H1 (cell line): ENCODE measurements around the gene PID1. TPM values are rescaled to one million over a fixed set of nuclear protein-coding genes. Genes with fewer than 3 reads are reported as not detected.

Experiments
- CTCF ChIA-PET: fragments of 300-600 bp; sonication (Branson Sonifier 250); formaldehyde crosslinking; loops from one replicate; lab custom pipeline; 2021; ENCODE audit not compliant: partially characterized antibody; lab: Charles Lee
- POLR2A ChIA-PET: fragments of 300-600 bp; sonication (Branson Sonifier 250); formaldehyde crosslinking; loops from one replicate; lab custom pipeline; 2021; ENCODE audit warnings: inconsistent platforms; ENCODE audit not compliant: partially characterized antibody; lab: Charles Lee
- DNase-seq, 2 experiments: peaks; one replicate each; pipeline versions ENCODE4 v3.0.0 to v3.0.0-alpha.2; 2010 to 2022; ENCODE audit warnings: low spot score in 2 of 2, low read depth in 1 of 2, mixed read lengths in 1 of 2
- FAIRE-seq: peaks from 2 replicates; lab custom pipeline; 2011; peaks lifted over from hg19 to GRCh38; lab: Jason Lieb, UNC
- H2AFZ ChIP-seq: 2 replicates; pipeline ENCODE4 v1.8.1; 2012; ENCODE audit warnings: low read length, inconsistent platforms
- H2AK5ac ChIP-seq: 2 replicates; pipeline ENCODE4 v1.6.1; 2013; ENCODE audit warnings: low read depth, low read length
- H2BK120ac ChIP-seq: replicated peaks from 2 replicates; pipeline ENCODE3; 2013; ENCODE audit warnings: low read depth, low read length, inconsistent platforms
- H2BK12ac ChIP-seq: 2 replicates; pipeline ENCODE4 v1.6.1; 2013; ENCODE audit warnings: low read depth, low read length
- H2BK15ac ChIP-seq: 2 replicates; pipeline ENCODE4 v1.6.1; 2013; ENCODE audit warnings: low read length
- H2BK20ac ChIP-seq: 2 replicates; pipeline ENCODE4 v1.6.1; 2013; ENCODE audit warnings: low read length
- H2BK5ac ChIP-seq: 2 replicates; pipeline ENCODE4 v1.6.1; 2013; ENCODE audit warnings: low read depth, low read length
- H3K14ac ChIP-seq: 2 replicates; pipeline ENCODE4 v1.6.1; 2013; ENCODE audit warnings: inconsistent platforms; ENCODE audit not compliant: insufficient read length
- H3K18ac ChIP-seq: 2 replicates; pipeline ENCODE4 v1.6.1; 2013; ENCODE audit warnings: low read length; ENCODE audit errors: extremely low read depth
- H3K23ac ChIP-seq: 2 replicates; pipeline ENCODE4 v1.6.1; 2013; ENCODE audit warnings: inconsistent platforms; ENCODE audit not compliant: insufficient read length
- H3K23me2 ChIP-seq: 2 replicates; pipeline ENCODE4 v1.6.1; 2013; ENCODE audit warnings: low read depth, low read length
- H3K27ac ChIP-seq: 2 replicates; pipeline ENCODE4 v1.6.1; 2011; ENCODE audit warnings: low read depth, low read length, inconsistent platforms
- H3K27me3 ChIP-seq, 4 experiments: replicated peaks in 1 of 4; 1 replicate in 1 of 4; 2 replicates in 3 of 4; pipeline versions ENCODE4 v1.6.1 to v1.8.1; 2011 to 2013; ENCODE audit warnings: low read length in 3 of 4, mild to moderate bottlenecking in 3 of 4, inconsistent platforms in 2 of 4, mixed read lengths in 2 of 4, moderate library complexity in 1 of 4; ENCODE audit not compliant: control insufficient read depth in 3 of 4, insufficient read depth in 3 of 4; ENCODE audit errors: extremely low read depth in 1 of 4
- H3K36me3 ChIP-seq, 4 experiments: 2 replicates each; pipeline versions ENCODE4 v1.6.1 to v1.8.1; 2011 to 2013; ENCODE audit warnings: mild to moderate bottlenecking in 4 of 4, low read length in 3 of 4, moderate library complexity in 2 of 4, control low read depth in 1 of 4, inconsistent platforms in 1 of 4; ENCODE audit not compliant: insufficient read depth in 4 of 4, control insufficient read depth in 2 of 4
- H3K4ac ChIP-seq: replicated peaks from 2 replicates; pipeline ENCODE3; 2013; ENCODE audit warnings: low read length, low read depth, mixed read lengths, inconsistent platforms; ENCODE audit not compliant: insufficient read length
- H3K4me1 ChIP-seq, 4 experiments: replicated peaks in 1 of 4; 1 replicate in 1 of 4; 2 replicates in 3 of 4; pipeline versions ENCODE4 v1.6.1 to v1.8.1; 2011 to 2013; ENCODE audit warnings: low read length in 3 of 4, inconsistent platforms in 2 of 4, mixed read lengths in 1 of 4; ENCODE audit not compliant: insufficient read depth in 4 of 4, control insufficient read depth in 3 of 4
- H3K4me2 ChIP-seq, 2 experiments: 2 replicates each; pipeline versions ENCODE4 v1.6.1 to v1.8.1; 2011 to 2013; ENCODE audit warnings: low read depth in 2 of 2, low read length in 2 of 2, control low read depth in 1 of 2, inconsistent platforms in 1 of 2, mild to moderate bottlenecking in 1 of 2; ENCODE audit not compliant: insufficient read depth in 1 of 2
- H3K4me3 ChIP-seq, 4 experiments: fragments of 200-600, 300-600 bp in 1 of 4; sonication (generic), shearing (Covaris generic), sonication (Bioruptor Twin) in 1 of 4; 2 replicates each; pipeline versions ENCODE4 v1.5.1 to v1.8.1; 2011 to 2016; ENCODE audit warnings: low read length in 4 of 4, low read depth in 3 of 4, control low read depth in 2 of 4, inconsistent platforms in 2 of 4, mild to moderate bottlenecking in 2 of 4, mixed read lengths in 1 of 4, moderate library complexity in 1 of 4; ENCODE audit not compliant: insufficient read depth in 2 of 4; ENCODE audit errors: extremely low read depth in 1 of 4
- H3K56ac ChIP-seq: replicated peaks from 2 replicates; pipeline ENCODE3; 2013; ENCODE audit warnings: low read depth, mild to moderate bottlenecking, mixed read lengths, low read length, inconsistent platforms; ENCODE audit not compliant: insufficient read length
- H3K79me1 ChIP-seq: 2 replicates; pipeline ENCODE4 v1.6.1; 2013; ENCODE audit warnings: low read depth, low read length, control low read depth
- H3K79me2 ChIP-seq, 2 experiments: 2 replicates each; pipeline versions ENCODE4 v1.6.1 to v1.8.1; 2012 to 2013; ENCODE audit warnings: low read length in 2 of 2, mild to moderate bottlenecking in 2 of 2, inconsistent platforms in 1 of 2; ENCODE audit not compliant: insufficient read depth in 2 of 2, control insufficient read depth in 1 of 2
- H3K9ac ChIP-seq, 4 experiments: replicated peaks in 1 of 4; 1 replicate in 1 of 4; 2 replicates in 3 of 4; pipeline versions ENCODE4 v1.6.1 to v1.8.1; 2011 to 2013; ENCODE audit warnings: low read depth in 3 of 4, low read length in 3 of 4, control low read depth in 2 of 4, mild to moderate bottlenecking in 2 of 4, moderate library complexity in 2 of 4, inconsistent platforms in 1 of 4; ENCODE audit errors: extremely low read depth in 1 of 4
- H3K9me3 ChIP-seq, 2 experiments: 2 replicates each; pipeline versions ENCODE4 v1.6.1 to v1.8.1; 2012 to 2013; ENCODE audit warnings: mild to moderate bottlenecking in 2 of 2, moderate library complexity in 2 of 2, control low read depth in 1 of 2, inconsistent platforms in 1 of 2, low read depth in 1 of 2, low read length in 1 of 2, mixed read lengths in 1 of 2; ENCODE audit not compliant: insufficient read depth in 2 of 2
- H4K20me1 ChIP-seq, 2 experiments: replicated peaks in 1 of 2; 2 replicates each; pipeline versions ENCODE3 to v1.8.1; 2011 to 2013; ENCODE audit warnings: inconsistent platforms in 2 of 2, low read length in 2 of 2, mild to moderate bottlenecking in 1 of 2; ENCODE audit not compliant: insufficient read depth in 2 of 2, control insufficient read depth in 1 of 2
- H4K5ac ChIP-seq: 2 replicates; pipeline ENCODE4 v1.6.1; 2013; ENCODE audit warnings: low read length, low read depth, mixed read lengths, inconsistent platforms; ENCODE audit not compliant: insufficient read length
- H4K8ac ChIP-seq: 2 replicates; pipeline ENCODE4 v1.8.0; 2013; ENCODE audit warnings: mild to moderate bottlenecking, moderate library complexity, low read length, inconsistent platforms; ENCODE audit not compliant: insufficient read depth; ENCODE audit errors: extremely low read depth
- H4K91ac ChIP-seq: replicated peaks from 2 replicates; pipeline ENCODE3; 2013; ENCODE audit warnings: low read length, mixed read lengths, inconsistent platforms; ENCODE audit not compliant: insufficient read length
- CBX8 ChIP-seq: fragments of 300-800, 300-1000 bp; sonication (generic); IDR thresholded peaks from 2 replicates; pipeline ENCODE4 v1.7.1; 2016; ENCODE audit warnings: low read depth, low read length, borderline replicate concordance
- CREB1 ChIP-seq: IDR thresholded peaks from 2 replicates; pipeline ENCODE4 v1.6.1; 2012; ENCODE audit warnings: inconsistent platforms
- CTCF ChIP-seq, 3 experiments: IDR thresholded peaks; 1 replicate in 2 of 3; 2 replicates in 1 of 3; pipeline versions ENCODE4 v1.5.1 to v1.6.1; 2011; ENCODE audit warnings: low read length in 3 of 3, mild to moderate bottlenecking in 3 of 3, inconsistent platforms in 2 of 3, low read depth in 1 of 3, moderate library complexity in 1 of 3; ENCODE audit not compliant: insufficient read depth in 1 of 3; ENCODE audit errors: control extremely low read depth in 1 of 3
- MAFK ChIP-seq: IDR thresholded peaks from 2 replicates; pipeline ENCODE4 v1.6.1; 2012; ENCODE audit warnings: low read depth, mild to moderate bottlenecking, improper control_type of control experiment, low read length
- MAX ChIP-seq: IDR thresholded peaks from 2 replicates; pipeline ENCODE4 v1.6.1; 2012; ENCODE audit warnings: inconsistent platforms
- RAD21 ChIP-seq, 2 experiments: IDR thresholded peaks in 1 of 2; conservative IDR thresholded peaks in 1 of 2; 2 replicates each; pipeline ENCODE4 v1.6.1; 2011; ENCODE audit warnings: low read depth in 2 of 2, low read length in 2 of 2, improper control_type of control experiment in 1 of 2, inconsistent platforms in 1 of 2, mild to moderate bottlenecking in 1 of 2, moderate library complexity in 1 of 2
- WGBS, 2 experiments: shearing (Covaris generic) in 1 of 2; methylation state at CpG; one replicate each; pipeline versions ENCODE4 v1.1.6 to v1.1.7; 2013 to 2015; ENCODE audit warnings: low lambda C conversion rate in 2 of 2, mixed read lengths in 2 of 2, inconsistent platforms in 1 of 2, low coverage in 1 of 2, missing lambda C conversion rate in 1 of 2; ENCODE audit not compliant: insufficient replicate concordance in 2 of 2, insufficient coverage in 1 of 2, insufficient read length in 1 of 2; ENCODE audit errors: extremely low coverage in 1 of 2, missing lambda C conversion rate in 1 of 2; 5-methylcytosine and 5-hydroxymethylcytosine counted together
- polyA plus RNA-seq, 7 experiments: library from polyadenylated mRNA; depleted of rRNA in 3 of 7; stranded (reverse) in 5 of 7; unstranded in 2 of 7; fragments of >200 nt in 5 of 7; fragments of 200-250 nt in 2 of 7; gene quantifications; 1 replicate in 5 of 7; 2 replicates in 1 of 7; 4 replicates in 1 of 7; pipeline versions ENCODE4 v1.2.1 to v1.2.3, GENCODE V29; 2011 to 2013; ENCODE audit warnings: missing spikeins in 2 of 7, mixed read lengths in 2 of 7
- total RNA-seq: library from RNA; stranded (reverse); fragmentation: NEBNext Ultra II Directional; extraction: Animal tissue kit (Norgen Biotek cat#: 25700); gene quantifications from 2 replicates; pipeline ENCODE4 v1.2.1, GENCODE V29; 2021

Gene PID1
- total and polyA plus RNA-seq, 2 of the 8 experiments (the other 6 are each of a cell fraction or from before 2014, with no cell fraction given): 1.5 to 3.3 TPM

- Histone ChIP-seq H2AFZ (no peak overlapping the region), H4K91ac (no peak overlapping the region), H2BK12ac (no peak overlapping the region), H3K23me2 (no peaks in the 10 kb centered on the region), H3K4me1 (no peaks in the 10 kb centered on the region), H3K9ac (no peak overlapping the region), H3K18ac (no peak overlapping the region), H4K20me1 (no peaks in the 10 kb centered on the region), H2BK120ac (no peak overlapping the region), H4K8ac (no peak overlapping the region), H3K23ac (no peak overlapping the region), H2BK20ac (no peak overlapping the region), H3K4ac (no peak overlapping the region), H3K9me3 (peaks cover 0 to 3% of the 10 kb centered on the region in 2 experiments; a peak in 1 of 4 replicates), H2BK5ac (no peak overlapping the region), H3K36me3 (no peaks in the 10 kb centered on the region), H3K14ac (no peak overlapping the region), H2AK5ac (no peak overlapping the region), H3K4me2 (no peak overlapping the region), H3K27me3 (no peaks in the 10 kb centered on the region), H4K5ac (no peak overlapping the region), H3K56ac (no peak overlapping the region), H3K79me1 (no peaks in the 10 kb centered on the region), H2BK15ac (no peak overlapping the region), H3K79me2 (no peaks in the 10 kb centered on the region), H3K27ac (no peak overlapping the region), H3K4me3 (no peak overlapping the region)
- ChIA-PET POLR2A (no interaction called here), CTCF (interaction anchor here (0.6 to 1.4 kb wide), 3 partner anchors 19 to 350 kb away, joined by 3 to 6 read pairs (median 4); no protein-coding TSS in a partner anchor)
- WGBS, 2 experiments: 86% methylated on average over 4 of the region's 4 CpGs; no CpG with 5 or more reads in 1 of the 2 experiments
- TF ChIP-seq CREB1: no peak
- no peak for TF ChIP-seq MAX
- peak in 1 of 3 experiments; percentile 38; a peak in 1 of 4 replicates for TF ChIP-seq CTCF (IDR thresholded peaks at IDR 0.05; ENCODE audit: control extremely low read depth in 1 of 3, insufficient read depth in 1 of 3, low read depth in 1 of 3, low read length in 3 of 3)
- TF ChIP-seq CBX8: no peak
- peak; percentile 14 to 20; a peak in 1 of 4 replicates for TF ChIP-seq RAD21 (IDR thresholded peaks at IDR 0.05 in 1 of 2, conservative IDR thresholded peaks at IDR 0.05 in 1 of 2; ENCODE audit: low read depth in 2 of 2, low read length in 2 of 2)
- TF ChIP-seq MAFK: no peak
- no peak for FAIRE-seq
- no peak for DNase-seq
Measured at GRCh38 chr2:228983700-228984099, 287.4 kb downstream of the PID1 start.
